GM10266 (cell line): Measurements from ENCODE around the gene CELA3B.
"Not testable (repeated sequence)": the region's sequence is repeated elsewhere in the genome, so short reads cannot be mapped to it uniquely, and the experiment has no call there.

Experiments used
- DNase-seq: peaks from one replicate; pipeline ENCODE4 v3.0.0; 2012; ENCODE audit errors: extremely low spot score
- CTCF ChIP-seq: IDR thresholded peaks from 2 replicates; pipeline ENCODE4 v1.5.1; 2012; ENCODE audit warnings: mild to moderate bottlenecking, low read depth; ENCODE audit not compliant: control insufficient read depth, insufficient read depth; ENCODE audit errors: missing control alignments

Gene CELA3B

GRCh38 chr1:22005261-22006149, 28.7 kb downstream of the CELA3B start:
- not testable (repeated sequence) for DNase-seq
- peak; percentile 19 for TF ChIP-seq CTCF

- not testable (repeated sequence) for DNase-seq
Measured at GRCh38 chr1:22006736-22007135, 29.9 kb downstream of the CELA3B start.

GRCh38 chr1:22007262-22007661, 30.4 kb downstream of the CELA3B start:
- DNase-seq: not testable (repeated sequence)

GRCh38 chr1:22009566-22009965, 32.7 kb downstream of the CELA3B start:
- DNase-seq: not testable (repeated sequence)

GRCh38 chr1:22012752-22013151, 35.9 kb downstream of the CELA3B start:
- not testable (repeated sequence) for DNase-seq

GRCh38 chr1:22014575-22015206, 37.9 kb downstream of the CELA3B start:
- not testable (repeated sequence) for DNase-seq

GRCh38 chr1:22018583-22019559, 42.0 kb downstream of the CELA3B start:
- peak; percentile 61 for DNase-seq
- TF ChIP-seq CTCF: peak; percentile 40

GRCh38 chr1:22021061-22021460, 44.2 kb downstream of the CELA3B start:
- no peak for TF ChIP-seq CTCF
- no peak for DNase-seq

- peak; percentile 59 for DNase-seq
- peak; percentile 13 for TF ChIP-seq CTCF
Measured at GRCh38 chr1:22024485-22025367, 47.9 kb downstream of the CELA3B start.
